GM23248 (cell line): ENCODE results near the gene TAS1R2. TPM values are rescaled to one million over a fixed set of nuclear protein-coding genes. Genes with fewer than 3 reads are reported as not detected.

Source experiments
- DNase-seq: peaks from one replicate; pipeline ENCODE4 v3.0.0-alpha.2; 2015
- H2AFZ ChIP-seq: fragments of 200-600 bp; sonication (generic); 2 replicates; pipeline ENCODE4 v1.6.1; 2016; ENCODE audit warnings: antibody characterized with exemption
- H3F3A ChIP-seq: fragments of 200-600 bp; sonication (generic); 2 replicates; pipeline ENCODE4 v1.6.1; 2016; ENCODE audit warnings: mild to moderate bottlenecking, antibody characterized with exemption, mixed run types; ENCODE audit not compliant: insufficient read depth
- H3K27ac ChIP-seq: fragments of 200-600 bp; sonication (generic); 2 replicates; pipeline ENCODE4 v1.5.1; 2016; ENCODE audit warnings: mild to moderate bottlenecking
- H3K27me3 ChIP-seq: fragments of 200-600 bp; sonication (generic); replicated peaks from 2 replicates; pipeline ENCODE4 v1.6.1; 2016; ENCODE audit warnings: mild to moderate bottlenecking; ENCODE audit not compliant: insufficient read depth
- H3K36me3 ChIP-seq: fragments of 200-600 bp; sonication (generic); 2 replicates; pipeline ENCODE4 v1.6.1; 2016; ENCODE audit warnings: low read depth, mild to moderate bottlenecking
- H3K4me1 ChIP-seq: fragments of 200-600 bp; sonication (generic); 2 replicates; pipeline ENCODE4 v1.6.1; 2016; ENCODE audit warnings: mild to moderate bottlenecking; ENCODE audit not compliant: insufficient read depth
- H3K4me2 ChIP-seq: fragments of 200-600 bp; sonication (generic); one replicate; pipeline ENCODE4 v1.6.1; 2016; ENCODE audit warnings: mild to moderate bottlenecking; ENCODE audit not compliant: unreplicated experiment
- H3K4me3 ChIP-seq: fragments of 200-600 bp; sonication (generic); 2 replicates; pipeline ENCODE4 v1.5.1; 2016; ENCODE audit warnings: mild to moderate bottlenecking
- H3K79me2 ChIP-seq: fragments of 200-600 bp; sonication (generic); 2 replicates; pipeline ENCODE4 v1.6.1; 2016; ENCODE audit warnings: mild to moderate bottlenecking; ENCODE audit not compliant: insufficient read depth
- H3K9ac ChIP-seq: fragments of 200-600 bp; sonication (generic); 2 replicates; pipeline ENCODE4 v1.6.1; 2016; ENCODE audit warnings: mild to moderate bottlenecking
- H3K9me2 ChIP-seq: fragments of 200-600 bp; sonication (generic); 2 replicates; pipeline ENCODE4 v1.6.1; 2016; ENCODE audit warnings: mixed run types, mild to moderate bottlenecking, moderate library complexity; ENCODE audit not compliant: insufficient read depth
- H3K9me3 ChIP-seq: fragments of 200-600 bp; sonication (generic); one replicate; pipeline ENCODE4 v1.6.1; 2017; ENCODE audit warnings: low read depth
- H4K20me1 ChIP-seq: fragments of 200-600 bp; sonication (generic); 2 replicates; pipeline ENCODE4 v1.6.0; 2016; ENCODE audit not compliant: insufficient read depth
- EZH2 ChIP-seq: fragments of 200-600 bp; sonication (generic); IDR thresholded peaks from 2 replicates; pipeline ENCODE4 v1.6.1; 2018; ENCODE audit warnings: antibody characterized with exemption, mild to moderate bottlenecking; ENCODE audit not compliant: insufficient read depth, poor library complexity, severe bottlenecking
- EZH2phosphoT487 ChIP-seq: fragments of 200-600 bp; sonication (generic); IDR thresholded peaks from 2 replicates; pipeline ENCODE4 v1.6.1; 2018; ENCODE audit warnings: antibody characterized with exemption, moderate library complexity, mild to moderate bottlenecking, low read depth; ENCODE audit not compliant: insufficient read depth
- WGBS, 2 experiments: methylation state at CpG; one replicate each; pipeline ENCODE4 v1.1.6; 2015 to 2017; ENCODE audit warnings: low lambda C conversion rate in 2 of 2, low coverage in 1 of 2; ENCODE audit errors: missing lambda C conversion rate in 2 of 2; 5-methylcytosine and 5-hydroxymethylcytosine counted together
- in situ Hi-C: fragments of 300-500 bp; cut with MboI; formaldehyde crosslinking; loops from 2 replicates; pipeline ENCODE4 v1.15.0; 2020
- polyA plus RNA-seq: library from polyadenylated mRNA; unstranded; fragments of >200 nt; fragmentation: Nextera tagmentation; extraction: Ambion mirVana; gene quantifications from 2 replicates; pipeline ENCODE4 v1.2.1, GENCODE V29; 2016
- total RNA-seq: library from RNA; depleted of rRNA; stranded (reverse); fragments of >200 nt; shearing (Covaris generic); gene quantifications from 2 replicates; pipeline ENCODE4 v1.2.3, GENCODE V29; 2014

The TAS1R2 gene
- total and polyA plus RNA-seq, 2 experiments from 2014 or later: not detected

GRCh38 chr1:18879791-18880309 is 20.4 kb upstream of the TAS1R2 start:
- in situ Hi-C loops: no loop called here
- no peaks in the 10 kb centered on the region for H3K79me2 ChIP-seq
- DNase-seq: no peak
- H3K4me2 ChIP-seq: no peak overlapping the region
- H3K27ac ChIP-seq: no peak overlapping the region
- H3K4me1 ChIP-seq: peaks cover 17% of the 10 kb centered on the region
- WGBS, 2 experiments: 90 to 92% methylated on average over 19 to 20 of the region's 21 CpGs
- H3K27me3 ChIP-seq: no peaks in the 10 kb centered on the region
- TF ChIP-seq EZH2 (no peak), EZH2phosphoT487 (no peak)
- H3F3A ChIP-seq: peaks cover 11% of the 10 kb centered on the region
- no peak overlapping the region for H3K9ac ChIP-seq
- no peak overlapping the region for H2AFZ ChIP-seq
- H3K4me3 ChIP-seq: no peak overlapping the region
- H3K36me3 ChIP-seq: no peaks in the 10 kb centered on the region
- no peaks in the 10 kb centered on the region for H3K9me2 ChIP-seq
- H3K9me3 ChIP-seq: no peaks in the 10 kb centered on the region
- no peaks in the 10 kb centered on the region for H4K20me1 ChIP-seq

- no peak overlapping the region for H3K4me3 ChIP-seq
- H3K4me2 ChIP-seq: no peak overlapping the region
- TF ChIP-seq EZH2 (no peak), EZH2phosphoT487 (no peak)
- H3K27ac ChIP-seq: no peak overlapping the region
- H3K9me3 ChIP-seq: no peaks in the 10 kb centered on the region
- no peaks in the 10 kb centered on the region for H3K9me2 ChIP-seq
- no peaks in the 10 kb centered on the region for H3K27me3 ChIP-seq
- H3K79me2 ChIP-seq: no peaks in the 10 kb centered on the region
- WGBS, 2 experiments: 86 to 88% methylated on average over 12 of the region's 12 CpGs
- H3K36me3 ChIP-seq: no peaks in the 10 kb centered on the region
- H3K9ac ChIP-seq: no peak overlapping the region
- in situ Hi-C loops: no loop called here
- H3F3A ChIP-seq: peaks cover 11% of the 10 kb centered on the region
- DNase-seq: no peak
- H2AFZ ChIP-seq: no peak overlapping the region
- peaks cover 17% of the 10 kb centered on the region for H3K4me1 ChIP-seq
- H4K20me1 ChIP-seq: no peaks in the 10 kb centered on the region
Measured at GRCh38 chr1:18879215-18879790, 19.8 kb upstream of the TAS1R2 start.

DNA sequence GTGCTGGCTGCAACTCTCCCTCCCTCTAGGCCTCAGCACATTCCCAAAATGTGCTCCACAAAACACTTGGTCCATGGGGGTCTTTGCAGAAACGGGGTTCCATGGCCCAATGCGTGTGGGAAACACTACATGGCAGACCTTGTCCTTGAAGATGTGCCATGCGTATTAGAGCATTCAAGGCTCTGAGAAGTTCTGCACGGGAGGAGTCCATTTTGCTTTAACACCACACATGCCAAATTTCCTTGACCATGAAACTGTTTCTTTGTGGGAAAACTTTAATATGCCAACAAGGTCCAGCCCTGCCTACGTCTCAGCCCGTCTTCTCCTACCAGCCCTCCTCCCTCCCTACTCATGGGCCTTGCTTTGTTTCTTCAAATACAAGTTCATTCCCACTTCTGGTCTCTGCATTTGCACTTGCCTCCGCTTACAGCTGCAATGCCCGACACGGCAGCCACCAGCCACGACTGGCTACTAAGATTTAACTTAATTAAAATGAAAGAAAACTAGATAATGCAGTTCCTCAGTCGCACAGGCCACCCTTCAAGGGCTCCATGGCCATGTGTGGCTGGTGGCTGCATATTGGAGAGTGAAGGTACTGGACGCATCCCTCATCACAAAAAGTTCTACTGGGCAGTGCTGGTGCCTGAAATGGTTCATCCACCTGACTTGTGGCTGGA is 19.2 kb upstream of the TAS1R2 start:
- no peak for DNase-seq
- Histone ChIP-seq H2AFZ (no peak overlapping the region), H3K9me2 (no peaks in the 10 kb centered on the region), H3K9ac (no peak overlapping the region), H3K4me1 (peaks cover 12% of the 10 kb centered on the region), H3K9me3 (no peaks in the 10 kb centered on the region), H3K79me2 (no peaks in the 10 kb centered on the region), H3K4me3 (no peak overlapping the region), H4K20me1 (no peaks in the 10 kb centered on the region), H3K27ac (no peak overlapping the region), H3F3A (peaks cover 9% of the 10 kb centered on the region), H3K36me3 (no peaks in the 10 kb centered on the region), H3K4me2 (no peak overlapping the region), H3K27me3 (no peaks in the 10 kb centered on the region)
- no peak for TF ChIP-seq EZH2
- TF ChIP-seq EZH2phosphoT487: no peak
- WGBS, 2 experiments: 81 to 84% methylated on average over 12 of the region's 12 CpGs
- in situ Hi-C loops: no loop called here

GRCh38 chr1:18877282-18877681 is 17.8 kb upstream of the TAS1R2 start:
- Histone ChIP-seq H3F3A (no peaks in the 10 kb centered on the region; the same call in 1 of the 2 replicates), H3K9ac (no peak overlapping the region), H3K4me3 (no peak overlapping the region), H3K9me3 (no peaks in the 10 kb centered on the region), H4K20me1 (no peaks in the 10 kb centered on the region), H3K9me2 (no peaks in the 10 kb centered on the region), H3K27ac (no peak overlapping the region), H3K4me1 (peaks cover 2% of the 10 kb centered on the region), H3K4me2 (no peak overlapping the region), H3K27me3 (no peaks in the 10 kb centered on the region), H3K79me2 (no peaks in the 10 kb centered on the region), H2AFZ (no peak overlapping the region), H3K36me3 (no peaks in the 10 kb centered on the region)
- no peak for DNase-seq
- TF ChIP-seq EZH2phosphoT487: no peak
- TF ChIP-seq EZH2: no peak
- in situ Hi-C loops: no loop called here
- WGBS, 2 experiments: 93 to 94% methylated on average over 27 to 35 of the region's 35 CpGs
